ENCODE results near the gene TTLL12. TPM values are rescaled to one million over a fixed set of nuclear protein-coding genes. Genes with fewer than 3 reads are reported as not detected.

The TTLL12 gene
- total and polyA plus RNA-seq, 2 of the 8 experiments (the other 6 are each of a cell fraction or from before 2014, with no cell fraction given), result 101 to 124 TPM

- no peak for TF ChIP-seq SAP30 (IDR thresholded peaks at IDR 0.05; ENCODE audit: insufficient read depth, insufficient replicate concordance, low read length)
- TF ChIP-seq ATF2 (IDR thresholded peaks at IDR 0.05; ENCODE audit: low read length), result 0 out of 2 replicates have a peak, but pooled peaks have one; percentile 46
- TF ChIP-seq FOSL1 (IDR thresholded peaks at IDR 0.05; ENCODE audit: insufficient read depth, low read depth, low read length), result no peak
- peak; percentile 1; the same call in 1 of the 2 replicates for TF ChIP-seq JUND (IDR thresholded peaks at IDR 0.05; ENCODE audit: low read length)
Measured at GRCh38 chr22:43230971-43231723, 44.2 kb upstream of the TTLL12 start (continued).
